Measurements from ENCODE around the gene PCDH15. TPM values are rescaled to one million over a fixed set of nuclear protein-coding genes. Genes with fewer than 3 reads are reported as not detected.

PCDH15 gene
- total RNA-seq, 6 donors from 2014 or later: 0.59 to 1.9 (median 1.1) TPM

GRCh38 chr10:53770903-53771302 is 1030.1 kb downstream of the PCDH15 start:
- H3K4me1 ChIP-seq: no peaks in the 10 kb centered on the region
- no peaks in the 10 kb centered on the region for H3K27me3 ChIP-seq
- DNase-seq (no peak), ATAC-seq (ENCODE audit: low FRiP score in 2 of 2) (no peak)
- H3K27ac ChIP-seq: no peak overlapping the region
- H3K9me3 ChIP-seq: no peaks in the 10 kb centered on the region
- H3K4me3 ChIP-seq: no peak overlapping the region
- no peaks in the 10 kb centered on the region for H3K36me3 ChIP-seq
- no peak for TF ChIP-seq EP300 (IDR thresholded peaks at IDR 0.05)
- TF ChIP-seq CTCF (IDR thresholded peaks at IDR 0.05): no peak
- TF ChIP-seq POLR2A (IDR thresholded peaks at IDR 0.05): no peak
- TF ChIP-seq POLR2AphosphoS5 (IDR thresholded peaks at IDR 0.05): no peak
- WGBS, 2 donors: 67 to 69% methylated on average over 6 of the region's 6 CpGs

- Histone ChIP-seq H3K4me3 (no peak overlapping the region), H3K36me3 (no peaks in the 10 kb centered on the region), H3K9me3 (no peaks in the 10 kb centered on the region), H3K27me3 (no peaks in the 10 kb centered on the region), H3K27ac (no peak overlapping the region), H3K4me1 (no peaks in the 10 kb centered on the region)
- ATAC-seq (ENCODE audit: low FRiP score in 2 of 2) (no peak), DNase-seq (no peak)
- 75 to 84% methylated on average over 1 of the region's 1 CpG for WGBS, 2 donors
- TF ChIP-seq POLR2AphosphoS5 (IDR thresholded peaks at IDR 0.05) (no peak), EP300 (IDR thresholded peaks at IDR 0.05) (no peak), POLR2A (IDR thresholded peaks at IDR 0.05) (no peak), CTCF (IDR thresholded peaks at IDR 0.05) (no peak)
Measured at GRCh38 chr10:53765311-53765710, 1035.7 kb downstream of the PCDH15 start.

DNA sequence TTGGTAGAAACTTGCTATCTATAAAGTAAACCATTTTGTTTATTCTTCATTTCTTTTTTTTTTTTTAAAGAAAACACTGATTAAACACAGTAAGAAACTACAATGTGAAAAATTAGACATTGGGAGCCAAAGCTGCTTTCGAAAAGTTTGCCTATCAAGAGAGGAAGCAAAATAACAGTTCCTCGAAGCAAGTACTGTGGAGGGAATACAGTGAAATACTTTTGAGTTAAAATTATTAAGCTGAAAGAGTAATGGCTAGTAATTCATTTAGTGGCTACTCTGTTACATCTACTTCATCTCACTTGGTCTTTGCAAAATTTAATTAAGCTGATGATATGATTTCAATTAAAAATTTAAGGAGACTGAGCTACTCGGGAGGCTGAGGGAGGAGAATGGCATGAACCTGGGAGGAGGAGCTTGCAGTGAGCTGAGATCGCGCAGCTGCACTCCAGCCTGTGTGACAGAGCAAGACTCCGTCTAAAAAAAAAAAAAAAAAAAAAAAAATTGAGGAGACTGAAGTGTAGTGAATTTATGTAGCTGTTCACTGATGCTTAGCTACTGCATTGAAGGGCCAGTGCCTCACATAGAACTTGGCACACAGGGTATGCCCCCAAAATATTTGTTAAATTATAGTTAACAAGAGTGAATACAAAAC is 1046.3 kb downstream of the PCDH15 start:
- Histone ChIP-seq H3K27ac (no peak overlapping the region), H3K4me1 (no peaks in the 10 kb centered on the region), H3K36me3 (no peaks in the 10 kb centered on the region), H3K27me3 (no peaks in the 10 kb centered on the region), H3K9me3 (no peaks in the 10 kb centered on the region), H3K4me3 (no peak overlapping the region)
- TF ChIP-seq POLR2A (IDR thresholded peaks at IDR 0.05) (no peak), CTCF (IDR thresholded peaks at IDR 0.05) (no peak), POLR2AphosphoS5 (IDR thresholded peaks at IDR 0.05) (no peak), EP300 (IDR thresholded peaks at IDR 0.05) (no peak)
- ATAC-seq (ENCODE audit: low FRiP score in 2 of 2) (no peak), DNase-seq (no peak)
- 32% methylated on average over 6 of the region's 6 CpGs for WGBS, 2 donors

Small RNA genes within 50 kb of the gene (small RNA-seq; reads per million reads assigned to genes)
- gene AL365496.1 (0 reads per million in 4 donors), gene MIR548F1 (0 to 0.57 (median 0.09) reads per million in 4 donors), gene RNU6-687P (0 reads per million in 4 donors)
